ENCODE results near the gene XYLB. TPM values are rescaled to one million over a fixed set of nuclear protein-coding genes. Genes with fewer than 3 reads are reported as not detected.

XYLB gene
- total and polyA plus RNA-seq, 2 of the 13 experiments (the other 11 are each of a cell fraction or from before 2014, with no cell fraction given) = 25.9 to 30.0 TPM

DNA sequence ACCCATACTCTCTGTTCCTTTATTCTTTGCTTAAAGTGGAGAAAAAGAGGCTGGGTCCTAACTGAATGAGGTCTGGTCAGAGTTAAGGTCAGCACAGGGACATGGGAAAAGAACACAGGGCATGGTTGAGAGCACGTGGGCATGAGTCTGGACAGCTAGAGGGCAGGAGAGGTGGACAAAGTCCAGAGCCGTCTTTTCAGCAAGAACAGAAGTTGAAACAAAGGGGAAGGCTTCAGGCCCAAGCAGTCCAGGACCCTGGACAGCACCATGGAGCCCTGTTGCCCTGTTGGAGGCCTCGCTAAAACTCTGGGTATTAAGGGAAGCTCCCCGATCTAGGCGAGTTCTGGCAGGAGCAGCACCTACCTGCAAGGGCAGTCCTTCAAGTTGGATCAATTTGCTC is 50.7 kb downstream of the XYLB start (continued):
- peak; percentile 98 for TF ChIP-seq MIER2 (CRISPR knock-in tag; IDR thresholded peaks at IDR 0.05)
- TF ChIP-seq TARDBP (CRISPR knock-in tag; IDR thresholded peaks at IDR 0.05) = 0 out of 2 replicates have a peak, but pooled peaks have one; percentile 31
- TF ChIP-seq SAP130 (CRISPR knock-in tag; IDR thresholded peaks at IDR 0.05; ENCODE audit: low read depth) = peak; percentile 77
- 0 out of 2 replicates have a peak, but pooled peaks have one; percentile 12 for TF ChIP-seq NFYB (CRISPR knock-in tag; IDR thresholded peaks at IDR 0.05)
- TF ChIP-seq SOX5 (CRISPR knock-in tag; IDR thresholded peaks at IDR 0.05; ENCODE audit: borderline replicate concordance) = peak; percentile 46; the same call in 1 of the 2 replicates
- TF ChIP-seq BRCA1 (CRISPR knock-in tag; IDR thresholded peaks at IDR 0.05) = 0 out of 2 replicates have a peak, but pooled peaks have one; percentile 48
- 0 out of 2 replicates have a peak, but pooled peaks have one; percentile 39 for TF ChIP-seq ATAD3A (CRISPR knock-in tag; IDR thresholded peaks at IDR 0.05)
- 0 out of 4 replicates have a peak, but pooled peaks of 1 of the 2 experiments have one; percentile 50 for TF ChIP-seq KLF16 (CRISPR knock-in tag; IDR thresholded peaks at IDR 0.05)
- TF ChIP-seq IKZF1 (IDR thresholded peaks at IDR 0.05) = no peak
- TF ChIP-seq, protein P1, sequence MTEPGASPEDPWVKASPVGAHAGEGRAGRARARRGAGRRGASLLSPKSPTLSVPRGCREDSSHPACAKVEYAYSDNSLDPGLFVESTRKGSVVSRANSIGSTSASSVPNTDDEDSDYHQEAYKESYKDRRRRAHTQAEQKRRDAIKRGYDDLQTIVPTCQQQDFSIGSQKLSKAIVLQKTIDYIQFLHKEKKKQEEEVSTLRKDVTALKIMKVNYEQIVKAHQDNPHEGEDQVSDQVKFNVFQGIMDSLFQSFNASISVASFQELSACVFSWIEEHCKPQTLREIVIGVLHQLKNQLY (CRISPR knock-in tag; IDR thresholded peaks at IDR 0.05) = peak; percentile 28; the same call in 1 of the 2 replicates
- TF ChIP-seq ZSCAN9 (CRISPR knock-in tag; IDR thresholded peaks at IDR 0.05; ENCODE audit: borderline replicate concordance) = peak; percentile 51; the same call in 1 of the 2 replicates
- TF ChIP-seq WIZ (CRISPR knock-in tag; IDR thresholded peaks at IDR 0.05) = peak; percentile 56
- TF ChIP-seq, protein P2, sequence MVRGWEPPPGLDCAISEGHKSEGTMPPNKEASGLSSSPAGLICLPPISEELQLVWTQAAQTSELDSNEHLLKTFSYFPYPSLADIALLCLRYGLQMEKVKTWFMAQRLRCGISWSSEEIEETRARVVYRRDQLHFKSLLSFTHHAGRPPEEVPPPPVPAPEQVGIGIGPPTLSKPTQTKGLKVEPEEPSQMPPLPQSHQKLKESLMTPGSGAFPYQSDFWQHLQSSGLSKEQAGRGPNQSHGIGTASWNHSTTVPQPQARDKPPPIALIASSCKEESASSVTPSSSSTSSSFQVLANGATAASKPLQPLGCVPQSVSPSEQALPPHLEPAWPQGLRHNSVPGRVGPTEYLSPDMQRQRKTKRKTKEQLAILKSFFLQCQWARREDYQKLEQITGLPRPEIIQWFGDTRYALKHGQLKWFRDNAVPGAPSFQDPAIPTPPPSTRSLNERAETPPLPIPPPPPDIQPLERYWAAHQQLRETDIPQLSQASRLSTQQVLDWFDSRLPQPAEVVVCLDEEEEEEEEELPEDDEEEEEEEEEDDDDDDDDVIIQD (CRISPR knock-in tag; IDR thresholded peaks at IDR 0.05; ENCODE audit: low read depth) = peak; percentile 76; the same call in 1 of the 2 replicates
- 0 out of 2 replicates have a peak, but pooled peaks have one; percentile 54 for TF ChIP-seq BORCS8-MEF2B (CRISPR knock-in tag; IDR thresholded peaks at IDR 0.05)
- peak; percentile 68 for TF ChIP-seq ERF (CRISPR knock-in tag; IDR thresholded peaks at IDR 0.05)
- TF ChIP-seq TSC22D2 (CRISPR knock-in tag; IDR thresholded peaks at IDR 0.05; ENCODE audit: borderline replicate concordance) = peak; percentile 45; the same call in 1 of the 2 replicates
- TF ChIP-seq ARHGAP35 (CRISPR knock-in tag; IDR thresholded peaks at IDR 0.05; ENCODE audit: borderline replicate concordance) = 0 out of 2 replicates have a peak, but pooled peaks have one; percentile 46
- 0 out of 2 replicates have a peak, but pooled peaks have one; percentile 60 for TF ChIP-seq ETV6 (CRISPR knock-in tag; conservative IDR thresholded peaks at IDR 0.05)
- TF ChIP-seq ZBTB38 (CRISPR knock-in tag; IDR thresholded peaks at IDR 0.05) = peak; percentile 42; the same call in 1 of the 2 replicates
- TF ChIP-seq, protein P3, sequence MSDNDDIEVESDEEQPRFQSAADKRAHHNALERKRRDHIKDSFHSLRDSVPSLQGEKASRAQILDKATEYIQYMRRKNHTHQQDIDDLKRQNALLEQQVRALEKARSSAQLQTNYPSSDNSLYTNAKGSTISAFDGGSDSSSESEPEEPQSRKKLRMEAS (IDR thresholded peaks at IDR 0.05) = peak; percentile 92
- no peak for TF ChIP-seq ZNF337 (CRISPR knock-in tag; IDR thresholded peaks at IDR 0.05; ENCODE audit: borderline replicate concordance, low read depth)
- TF ChIP-seq SNAPC2 (CRISPR knock-in tag; IDR thresholded peaks at IDR 0.05) = peak; percentile 55; the same call in 1 of the 2 replicates
- TF ChIP-seq KDM5B (CRISPR knock-in tag; IDR thresholded peaks at IDR 0.05; ENCODE audit: borderline replicate concordance) = 0 out of 2 replicates have a peak, but pooled peaks have one; percentile 25
- TF ChIP-seq, protein P4, sequence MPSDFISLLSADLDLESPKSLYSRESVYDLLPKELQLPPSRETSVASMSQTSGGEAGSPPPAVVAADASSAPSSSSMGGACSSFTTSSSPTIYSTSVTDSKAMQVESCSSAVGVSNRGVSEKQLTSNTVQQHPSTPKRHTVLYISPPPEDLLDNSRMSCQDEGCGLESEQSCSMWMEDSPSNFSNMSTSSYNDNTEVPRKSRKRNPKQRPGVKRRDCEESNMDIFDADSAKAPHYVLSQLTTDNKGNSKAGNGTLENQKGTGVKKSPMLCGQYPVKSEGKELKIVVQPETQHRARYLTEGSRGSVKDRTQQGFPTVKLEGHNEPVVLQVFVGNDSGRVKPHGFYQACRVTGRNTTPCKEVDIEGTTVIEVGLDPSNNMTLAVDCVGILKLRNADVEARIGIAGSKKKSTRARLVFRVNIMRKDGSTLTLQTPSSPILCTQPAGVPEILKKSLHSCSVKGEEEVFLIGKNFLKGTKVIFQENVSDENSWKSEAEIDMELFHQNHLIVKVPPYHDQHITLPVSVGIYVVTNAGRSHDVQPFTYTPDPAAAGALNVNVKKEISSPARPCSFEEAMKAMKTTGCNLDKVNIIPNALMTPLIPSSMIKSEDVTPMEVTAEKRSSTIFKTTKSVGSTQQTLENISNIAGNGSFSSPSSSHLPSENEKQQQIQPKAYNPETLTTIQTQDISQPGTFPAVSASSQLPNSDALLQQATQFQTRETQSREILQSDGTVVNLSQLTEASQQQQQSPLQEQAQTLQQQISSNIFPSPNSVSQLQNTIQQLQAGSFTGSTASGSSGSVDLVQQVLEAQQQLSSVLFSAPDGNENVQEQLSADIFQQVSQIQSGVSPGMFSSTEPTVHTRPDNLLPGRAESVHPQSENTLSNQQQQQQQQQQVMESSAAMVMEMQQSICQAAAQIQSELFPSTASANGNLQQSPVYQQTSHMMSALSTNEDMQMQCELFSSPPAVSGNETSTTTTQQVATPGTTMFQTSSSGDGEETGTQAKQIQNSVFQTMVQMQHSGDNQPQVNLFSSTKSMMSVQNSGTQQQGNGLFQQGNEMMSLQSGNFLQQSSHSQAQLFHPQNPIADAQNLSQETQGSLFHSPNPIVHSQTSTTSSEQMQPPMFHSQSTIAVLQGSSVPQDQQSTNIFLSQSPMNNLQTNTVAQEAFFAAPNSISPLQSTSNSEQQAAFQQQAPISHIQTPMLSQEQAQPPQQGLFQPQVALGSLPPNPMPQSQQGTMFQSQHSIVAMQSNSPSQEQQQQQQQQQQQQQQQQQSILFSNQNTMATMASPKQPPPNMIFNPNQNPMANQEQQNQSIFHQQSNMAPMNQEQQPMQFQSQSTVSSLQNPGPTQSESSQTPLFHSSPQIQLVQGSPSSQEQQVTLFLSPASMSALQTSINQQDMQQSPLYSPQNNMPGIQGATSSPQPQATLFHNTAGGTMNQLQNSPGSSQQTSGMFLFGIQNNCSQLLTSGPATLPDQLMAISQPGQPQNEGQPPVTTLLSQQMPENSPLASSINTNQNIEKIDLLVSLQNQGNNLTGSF (CRISPR knock-in tag; IDR thresholded peaks at IDR 0.05) = peak; percentile 36; the same call in 1 of the 2 replicates

Measured in HepG2 (cell line).